ENCODE results near the gene DHX29. TPM values are rescaled to one million over a fixed set of nuclear protein-coding genes. Genes with fewer than 3 reads are reported as not detected.
"Not testable (repeated sequence)": the region's sequence is repeated elsewhere in the genome, so short reads cannot be mapped to it uniquely, and the experiment has no call there.

Gene DHX29
- total RNA-seq, 2 donors from 2014 or later = 24.9 to 28.2 TPM

- Histone ChIP-seq H3K36me3 (peaks cover 0 to 4% of the 10 kb centered on the region in 2 donors), H3K4me3 (no peak overlapping the region), H3K9me3 (no peaks in the 10 kb centered on the region), H3K27me3 (replicated peaks; ENCODE audit: insufficient read depth) (no peaks in the 10 kb centered on the region), H3K27ac (no peak overlapping the region), H3K4me1 (replicated peaks) (no peaks in the 10 kb centered on the region)
- intact Hi-C loops (cut with DNase I) = loop anchor here (5.0 kb wide), 1 partner anchor 367 kb away; no protein-coding TSS in a partner anchor
- DNase-seq (ENCODE audit: low spot score) = no peak
- no peak for TF ChIP-seq CTCF (IDR thresholded peaks at IDR 0.05)
- no peak for TF ChIP-seq POLR2A (IDR thresholded peaks at IDR 0.05)
- TF ChIP-seq POLR2AphosphoS5 (IDR thresholded peaks at IDR 0.05) = no peak
- 93% methylated on average over 5 of the region's 5 CpGs for WGBS
Measured at GRCh38 chr5:55325621-55326020, 18.1 kb upstream of the DHX29 start.

- Histone ChIP-seq H3K27ac (no peak overlapping the region), H3K4me3 (no peak overlapping the region), H3K9me3 (no peaks in the 10 kb centered on the region), H3K27me3 (replicated peaks; ENCODE audit: insufficient read depth) (no peaks in the 10 kb centered on the region), H3K36me3 (peaks cover 0 to 4% of the 10 kb centered on the region in 2 donors), H3K4me1 (replicated peaks) (no peaks in the 10 kb centered on the region)
- TF ChIP-seq POLR2AphosphoS5 (IDR thresholded peaks at IDR 0.05) (no peak), POLR2A (IDR thresholded peaks at IDR 0.05) (no peak), CTCF (IDR thresholded peaks at IDR 0.05) (peak in 3 of 4 experiments; percentile 42 to 72 (median 65))
- 97% methylated on average over 1 of the region's 1 CpG for WGBS
- intact Hi-C loops (cut with DNase I) = loop anchor here (5.0 kb wide), 1 partner anchor 367 kb away; no protein-coding TSS in a partner anchor
- DNase-seq (ENCODE audit: low spot score) = no peak
Measured at GRCh38 chr5:55324815-55325418, 17.4 kb upstream of the DHX29 start.

GRCh38 chr5:55324006-55324405 lies 16.5 kb upstream of the DHX29 start:
- no peak overlapping the region for H3K27ac ChIP-seq
- no peaks in the 10 kb centered on the region for H3K9me3 ChIP-seq
- DNase-seq (ENCODE audit: low spot score) = no peak
- no peaks in the 10 kb centered on the region for H3K4me1 ChIP-seq (replicated peaks)
- intact Hi-C loops (cut with DNase I) = no loop called here
- no peaks in the 10 kb centered on the region for H3K27me3 ChIP-seq (replicated peaks; ENCODE audit: insufficient read depth)
- no peak overlapping the region for H3K4me3 ChIP-seq
- peaks cover 0 to 4% of the 10 kb centered on the region in 2 donors for H3K36me3 ChIP-seq
- TF ChIP-seq POLR2AphosphoS5 (IDR thresholded peaks at IDR 0.05) = no peak
- TF ChIP-seq CTCF (IDR thresholded peaks at IDR 0.05) = no peak
- no peak for TF ChIP-seq POLR2A (IDR thresholded peaks at IDR 0.05)

- no peak for TF ChIP-seq CTCF (IDR thresholded peaks at IDR 0.05)
- no peak for TF ChIP-seq POLR2AphosphoS5 (IDR thresholded peaks at IDR 0.05)
- TF ChIP-seq POLR2A (IDR thresholded peaks at IDR 0.05) = no peak
- H3K9me3 ChIP-seq = no peaks in the 10 kb centered on the region
- WGBS = 75% methylated on average over 4 of the region's 4 CpGs
- no peak for DNase-seq (ENCODE audit: low spot score)
- intact Hi-C loops (cut with DNase I) = no loop called here
- H3K36me3 ChIP-seq = no peaks in the 10 kb centered on the region
- H3K4me1 ChIP-seq (replicated peaks) = no peaks in the 10 kb centered on the region
- H3K27me3 ChIP-seq (replicated peaks; ENCODE audit: insufficient read depth) = no peaks in the 10 kb centered on the region
- no peak overlapping the region for H3K27ac ChIP-seq
- no peak overlapping the region for H3K4me3 ChIP-seq
Measured at GRCh38 chr5:55320571-55320970, 13.1 kb upstream of the DHX29 start.

- Histone ChIP-seq H3K4me3 (no peak overlapping the region), H3K36me3 (no peaks in the 10 kb centered on the region), H3K4me1 (replicated peaks) (no peaks in the 10 kb centered on the region), H3K9me3 (no peaks in the 10 kb centered on the region), H3K27me3 (replicated peaks; ENCODE audit: insufficient read depth) (no peaks in the 10 kb centered on the region), H3K27ac (no peak overlapping the region)
- DNase-seq (ENCODE audit: low spot score) = no peak
- WGBS = 90% methylated on average over 1 of the region's 1 CpG
- intact Hi-C loops (cut with DNase I) = no loop called here
- TF ChIP-seq POLR2A (IDR thresholded peaks at IDR 0.05) = no peak
- TF ChIP-seq POLR2AphosphoS5 (IDR thresholded peaks at IDR 0.05) = no peak
- no peak for TF ChIP-seq CTCF (IDR thresholded peaks at IDR 0.05)
Measured at GRCh38 chr5:55319491-55319890, 12.0 kb upstream of the DHX29 start.

GRCh38 chr5:55318237-55318636 lies 10.7 kb upstream of the DHX29 start:
- H3K4me1 ChIP-seq (replicated peaks); H3K27ac ChIP-seq; H3K36me3 ChIP-seq; H3K4me3 ChIP-seq; DNase-seq (ENCODE audit: low spot score); H3K27me3 ChIP-seq (replicated peaks; ENCODE audit: insufficient read depth); H3K9me3 ChIP-seq; intact Hi-C loops (cut with DNase I): not testable (repeated sequence)
- 98% methylated on average over 4 of the region's 4 CpGs for WGBS

Data from prostate gland (tissue), 2 donors.